BE2C (cell line): ENCODE measurements around the gene NECTIN1.

Experiments used
- DNase-seq: peaks from one replicate; pipeline ENCODE4 v3.0.0-alpha.2; 2020
- H3K27me3 ChIP-seq: fragments of 250-450 bp; sonication (Bioruptor Pico); 2 replicates; pipeline ENCODE4 v1.5.1; 2020; ENCODE audit warnings: mild to moderate bottlenecking
- H3K36me3 ChIP-seq: fragments of 250-450 bp; sonication (Bioruptor Pico); 2 replicates; pipeline ENCODE4 v1.5.1; 2020; ENCODE audit warnings: mild to moderate bottlenecking
- H3K4me1 ChIP-seq: fragments of 250-450 bp; sonication (Bioruptor Pico); 2 replicates; pipeline ENCODE4 v1.5.1; 2020
- H3K4me3 ChIP-seq: 2 replicates; pipeline ENCODE4 v1.5.1; 2011; ENCODE audit warnings: low read depth, low read length
- H3K9me3 ChIP-seq: fragments of 250-450 bp; sonication (Bioruptor Pico); 2 replicates; pipeline ENCODE4 v1.5.1; 2020
- TF ChIP-seq, protein P1 (sequence below): IDR thresholded peaks from 2 replicates; pipeline ENCODE4 v1.5.1; 2012; ENCODE audit warnings: mild to moderate bottlenecking, low read depth, low read length

Gene NECTIN1

DNA sequence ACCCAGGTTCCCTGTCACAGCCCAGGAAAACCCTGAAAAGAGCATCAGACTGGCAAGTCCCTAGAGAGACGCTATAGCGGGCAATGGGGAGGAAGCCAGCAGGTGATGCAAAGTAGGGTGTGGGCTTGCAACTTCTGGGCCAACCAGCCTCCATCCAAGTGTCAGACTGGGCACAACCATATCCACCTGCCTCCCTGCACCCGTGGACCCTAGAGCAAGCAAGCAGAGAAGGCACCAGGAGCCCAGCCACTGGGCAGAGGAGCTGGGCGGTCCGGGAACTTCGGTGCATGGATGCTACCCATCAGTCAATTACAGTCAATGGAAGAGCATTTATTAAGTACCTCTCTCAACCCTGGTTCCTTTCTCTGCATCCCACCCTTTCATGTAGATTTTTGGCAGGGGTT lies 2.8 kb downstream of the NECTIN1 start:
- DNase-seq, result no peak
- Histone ChIP-seq H3K27me3 (no peaks in the 10 kb centered on the region), H3K36me3 (no peaks in the 10 kb centered on the region), H3K4me3 (peak overlapping the region; percentile 99), H3K9me3 (no peaks in the 10 kb centered on the region), H3K4me1 (peaks cover 35% of the 10 kb centered on the region)
- TF ChIP-seq, protein P1, sequence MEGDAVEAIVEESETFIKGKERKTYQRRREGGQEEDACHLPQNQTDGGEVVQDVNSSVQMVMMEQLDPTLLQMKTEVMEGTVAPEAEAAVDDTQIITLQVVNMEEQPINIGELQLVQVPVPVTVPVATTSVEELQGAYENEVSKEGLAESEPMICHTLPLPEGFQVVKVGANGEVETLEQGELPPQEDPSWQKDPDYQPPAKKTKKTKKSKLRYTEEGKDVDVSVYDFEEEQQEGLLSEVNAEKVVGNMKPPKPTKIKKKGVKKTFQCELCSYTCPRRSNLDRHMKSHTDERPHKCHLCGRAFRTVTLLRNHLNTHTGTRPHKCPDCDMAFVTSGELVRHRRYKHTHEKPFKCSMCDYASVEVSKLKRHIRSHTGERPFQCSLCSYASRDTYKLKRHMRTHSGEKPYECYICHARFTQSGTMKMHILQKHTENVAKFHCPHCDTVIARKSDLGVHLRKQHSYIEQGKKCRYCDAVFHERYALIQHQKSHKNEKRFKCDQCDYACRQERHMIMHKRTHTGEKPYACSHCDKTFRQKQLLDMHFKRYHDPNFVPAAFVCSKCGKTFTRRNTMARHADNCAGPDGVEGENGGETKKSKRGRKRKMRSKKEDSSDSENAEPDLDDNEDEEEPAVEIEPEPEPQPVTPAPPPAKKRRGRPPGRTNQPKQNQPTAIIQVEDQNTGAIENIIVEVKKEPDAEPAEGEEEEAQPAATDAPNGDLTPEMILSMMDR, result no peak

DNA sequence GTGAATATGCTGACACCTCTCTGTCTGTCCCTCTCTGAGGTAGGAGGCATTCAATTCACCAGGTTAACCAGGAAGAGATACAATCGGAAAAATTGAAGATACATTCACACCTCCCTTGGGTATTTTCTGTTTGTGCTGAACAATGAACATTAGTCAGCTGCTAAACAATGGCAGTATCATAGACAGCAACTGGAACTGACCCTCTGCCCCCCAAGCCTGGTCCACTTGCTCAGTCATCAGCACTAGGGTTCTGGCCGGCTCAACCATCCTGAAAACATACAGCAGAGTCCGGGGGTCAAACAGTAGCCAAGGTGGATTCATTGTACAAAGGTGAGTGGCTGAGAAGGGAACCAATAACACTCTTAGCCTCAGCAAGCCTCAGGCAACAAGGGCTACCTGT lies 4.0 kb downstream of the NECTIN1 start:
- H3K9me3 ChIP-seq, result no peaks in the 10 kb centered on the region
- TF ChIP-seq, protein P1, result no peak
- no peaks in the 10 kb centered on the region for H3K27me3 ChIP-seq
- DNase-seq, result no peak
- H3K36me3 ChIP-seq, result peaks cover 10% of the 10 kb centered on the region
- H3K4me3 ChIP-seq, result no peak overlapping the region
- peaks cover 34% of the 10 kb centered on the region for H3K4me1 ChIP-seq

DNA sequence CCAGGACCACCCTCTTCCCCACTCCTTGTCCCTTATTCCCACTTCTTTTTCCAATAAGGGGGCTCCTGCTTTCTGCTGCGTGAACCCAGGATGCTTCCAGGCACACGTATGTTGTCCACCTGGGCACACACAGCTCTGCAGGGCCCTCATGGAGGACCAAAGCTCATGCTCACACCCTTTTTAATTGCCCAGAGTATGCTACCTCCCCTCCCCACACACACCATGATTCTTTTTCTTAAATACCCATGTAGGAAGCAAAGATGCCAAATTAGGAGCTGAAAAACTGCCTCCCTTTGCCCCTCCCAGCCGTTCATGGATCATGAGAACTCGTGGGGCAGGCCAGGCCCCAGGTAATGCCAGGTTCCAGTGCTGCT lies 5.1 kb downstream of the NECTIN1 start:
- DNase-seq, result no peak
- Histone ChIP-seq H3K27me3 (no peaks in the 10 kb centered on the region), H3K36me3 (peaks cover 15% of the 10 kb centered on the region), H3K9me3 (no peaks in the 10 kb centered on the region), H3K4me3 (no peak overlapping the region; the same call in 1 of the 2 replicates), H3K4me1 (peaks cover 33% of the 10 kb centered on the region)
- TF ChIP-seq, protein P1, result no peak

DNA sequence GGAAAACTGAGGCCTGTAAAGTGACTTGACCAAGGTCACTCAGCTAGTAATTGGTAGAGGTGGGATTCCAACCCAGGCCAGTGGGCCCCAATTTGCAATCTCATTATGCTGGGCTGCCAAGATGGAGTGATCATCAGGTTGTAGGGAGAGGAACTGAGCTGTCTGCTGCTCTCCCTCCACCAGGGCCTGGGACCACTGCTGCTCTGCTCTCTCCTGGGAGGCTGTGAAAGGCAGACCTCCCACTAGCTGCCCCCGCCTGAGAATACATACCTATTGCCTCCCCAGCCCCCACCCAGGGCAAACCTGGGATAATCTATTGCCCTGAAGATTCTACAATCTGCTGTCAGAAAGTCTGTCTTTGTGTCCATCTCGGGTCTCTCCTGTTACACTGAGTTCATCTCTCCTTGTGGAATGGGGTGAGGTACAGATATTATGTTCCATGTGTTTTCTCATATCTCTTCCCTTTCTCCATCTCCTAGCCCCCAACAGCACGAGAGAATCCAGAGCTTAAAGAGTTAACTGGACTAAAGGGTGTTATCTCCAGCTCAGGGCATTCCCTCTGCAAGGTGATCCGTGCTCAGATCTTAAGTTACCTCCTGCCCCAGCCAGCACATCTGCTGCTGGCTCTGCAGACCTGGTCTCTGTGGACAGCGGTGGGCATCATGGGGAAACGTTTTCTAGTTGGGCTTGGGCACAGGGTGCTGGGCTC lies 5.6 kb downstream of the NECTIN1 start:
- no peaks in the 10 kb centered on the region for H3K9me3 ChIP-seq
- H3K4me1 ChIP-seq, result peaks cover 34% of the 10 kb centered on the region
- TF ChIP-seq, protein P1, result no peak
- no peaks in the 10 kb centered on the region for H3K27me3 ChIP-seq
- H3K36me3 ChIP-seq, result peaks cover 15% of the 10 kb centered on the region
- DNase-seq, result no peak
- H3K4me3 ChIP-seq, result no peak overlapping the region

DNA sequence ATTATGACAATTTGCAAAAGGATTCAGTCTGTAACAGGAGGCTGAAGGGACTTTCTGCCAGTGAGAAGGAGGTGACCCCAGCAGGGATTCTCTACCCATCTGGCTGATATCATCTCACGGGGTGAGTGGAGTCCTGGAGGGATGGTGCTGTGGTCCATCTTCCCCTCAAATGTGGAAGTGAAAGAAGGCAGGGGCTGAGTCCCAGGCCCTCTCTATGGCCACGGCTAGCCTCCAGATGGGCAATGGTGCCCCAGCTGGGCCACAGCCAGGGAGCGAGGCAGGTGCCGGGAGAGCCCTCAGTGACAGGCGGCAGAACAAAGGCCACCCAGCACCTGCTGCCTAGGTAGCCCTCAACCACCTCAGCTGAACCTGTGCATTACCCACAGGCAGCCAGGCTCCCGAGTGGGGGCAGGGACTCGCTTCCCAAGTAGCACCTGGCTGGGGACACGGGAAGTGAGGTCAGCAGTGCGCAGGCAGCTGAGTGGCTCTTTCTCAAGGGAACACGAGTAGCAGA lies 6.7 kb downstream of the NECTIN1 start:
- DNase-seq, result no peak
- TF ChIP-seq, protein P1, result no peak
- Histone ChIP-seq H3K4me3 (no peak overlapping the region), H3K4me1 (peaks cover 44% of the 10 kb centered on the region), H3K9me3 (no peaks in the 10 kb centered on the region), H3K36me3 (peaks cover 15% of the 10 kb centered on the region), H3K27me3 (no peaks in the 10 kb centered on the region)
